22Rv1 (cell line): ENCODE results near the gene EVC.

Experiments used
- ZFX ChIP-seq: fragments of 450-650 bp; IDR thresholded peaks from 2 replicates; pipeline ENCODE4 v1.6.1; 2017; ENCODE audit warnings: antibody characterized with exemption, borderline replicate concordance
- TF ChIP-seq, protein P1 (sequence below): fragments of 450-650 bp; IDR thresholded peaks from 2 replicates; pipeline ENCODE4 v1.5.1; 2017; ENCODE audit warnings: mild to moderate bottlenecking

GRCh38 chr4:5795580-5795979, 84.6 kb downstream of the EVC start:
- TF ChIP-seq, protein P1, sequence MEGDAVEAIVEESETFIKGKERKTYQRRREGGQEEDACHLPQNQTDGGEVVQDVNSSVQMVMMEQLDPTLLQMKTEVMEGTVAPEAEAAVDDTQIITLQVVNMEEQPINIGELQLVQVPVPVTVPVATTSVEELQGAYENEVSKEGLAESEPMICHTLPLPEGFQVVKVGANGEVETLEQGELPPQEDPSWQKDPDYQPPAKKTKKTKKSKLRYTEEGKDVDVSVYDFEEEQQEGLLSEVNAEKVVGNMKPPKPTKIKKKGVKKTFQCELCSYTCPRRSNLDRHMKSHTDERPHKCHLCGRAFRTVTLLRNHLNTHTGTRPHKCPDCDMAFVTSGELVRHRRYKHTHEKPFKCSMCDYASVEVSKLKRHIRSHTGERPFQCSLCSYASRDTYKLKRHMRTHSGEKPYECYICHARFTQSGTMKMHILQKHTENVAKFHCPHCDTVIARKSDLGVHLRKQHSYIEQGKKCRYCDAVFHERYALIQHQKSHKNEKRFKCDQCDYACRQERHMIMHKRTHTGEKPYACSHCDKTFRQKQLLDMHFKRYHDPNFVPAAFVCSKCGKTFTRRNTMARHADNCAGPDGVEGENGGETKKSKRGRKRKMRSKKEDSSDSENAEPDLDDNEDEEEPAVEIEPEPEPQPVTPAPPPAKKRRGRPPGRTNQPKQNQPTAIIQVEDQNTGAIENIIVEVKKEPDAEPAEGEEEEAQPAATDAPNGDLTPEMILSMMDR, result no peak
- no peak for TF ChIP-seq ZFX
